PFSK-1 (cell line): ENCODE results near the gene MZF1.

ENCODE experiments used
- POLR2AphosphoS5 ChIP-seq: IDR thresholded peaks from 2 replicates; pipeline ENCODE4 v1.6.1; 2012; ENCODE audit warnings: low read depth, mild to moderate bottlenecking, control low read depth, low read length, moderate library complexity
- REST ChIP-seq, 2 experiments: IDR thresholded peaks; 2 replicates each; pipeline versions ENCODE4 v1.6.1 to v1.8.0; 2011 to 2012; ENCODE audit warnings: low read depth in 2 of 2, low read length in 2 of 2, control low read depth in 1 of 2, inconsistent platforms in 1 of 2, mild to moderate bottlenecking in 1 of 2, moderate library complexity in 1 of 2; ENCODE audit not compliant: insufficient read depth in 1 of 2
- TAF1 ChIP-seq: IDR thresholded peaks from 2 replicates; pipeline ENCODE4 v1.6.1; 2012; ENCODE audit warnings: low read length, control low read depth, borderline replicate concordance; ENCODE audit not compliant: insufficient read depth

DNA sequence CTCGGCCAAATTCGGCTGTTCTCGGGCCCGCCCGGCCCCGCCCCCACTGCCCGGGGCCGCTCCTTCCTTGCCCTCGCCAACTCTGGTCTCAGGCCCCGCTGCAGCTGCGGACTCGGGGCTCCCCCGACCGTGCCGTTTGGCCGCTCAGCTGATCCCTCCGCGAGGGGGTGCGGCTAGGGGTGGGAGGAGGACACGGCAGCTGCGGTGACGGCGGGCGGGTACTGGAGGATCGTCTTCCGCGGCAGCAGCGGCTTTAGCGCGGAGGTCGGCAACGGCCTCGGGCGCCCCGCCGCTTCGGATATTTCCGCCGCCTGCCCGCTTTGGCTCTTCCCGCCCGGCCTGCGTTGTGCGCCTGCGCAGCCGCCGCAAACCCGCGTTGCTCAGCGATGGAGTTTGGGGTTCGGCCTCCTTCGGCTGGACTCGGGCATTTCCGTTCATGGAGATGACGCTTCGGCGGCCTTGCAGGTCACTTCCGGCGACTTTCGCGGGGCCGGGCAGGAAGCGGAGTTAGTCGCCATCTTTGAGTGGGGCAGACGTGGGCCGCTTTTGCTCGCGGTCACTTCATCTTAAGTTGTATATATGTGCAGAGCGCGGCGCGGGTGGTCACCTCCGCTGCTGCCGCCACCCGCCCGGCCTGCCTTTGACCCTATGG is 14.4 kb downstream of the MZF1 start:
- no peak for TF ChIP-seq TAF1
- no peak for TF ChIP-seq REST (IDR thresholded peaks at IDR 0.05; ENCODE audit: insufficient read depth in 1 of 2, low read depth in 2 of 2, low read length in 2 of 2)
- no peak; the same call in 1 of the 2 replicates for TF ChIP-seq POLR2AphosphoS5
